GM18508 (cell line): ENCODE data around the gene MVB12B.

ENCODE experiments used
- ATAC-seq: cut with Tn5 transposase; IDR thresholded peaks from one replicate; pipeline ENCODE4 v1.9.1; 2021; ENCODE audit warnings: moderate number of reproducible peaks; ENCODE audit not compliant: insufficient read depth, unreplicated experiment

MVB12B gene

GRCh38 chr9:126420643-126421564 lies 94.3 kb downstream of the MVB12B start:
- no peak for ATAC-seq

GRCh38 chr9:126421567-126422428 lies 95.2 kb downstream of the MVB12B start:
- ATAC-seq = no peak

GRCh38 chr9:126423142-126423915 lies 96.7 kb downstream of the MVB12B start:
- no peak for ATAC-seq

GRCh38 chr9:126423916-126424185 lies 97.2 kb downstream of the MVB12B start:
- no peak for ATAC-seq

- ATAC-seq = no peak
Measured at GRCh38 chr9:126424511-126424910, 97.9 kb downstream of the MVB12B start.

- no peak for ATAC-seq
Measured at GRCh38 chr9:126428534-126429175, 102.0 kb downstream of the MVB12B start.

- ATAC-seq = no peak
Measured at GRCh38 chr9:126429190-126429589, 102.6 kb downstream of the MVB12B start.

- ATAC-seq = no peak
Measured at GRCh38 chr9:126430124-126430523, 103.5 kb downstream of the MVB12B start.

GRCh38 chr9:126431077-126431742 lies 104.6 kb downstream of the MVB12B start:
- no peak for ATAC-seq

- no peak for ATAC-seq
Measured at GRCh38 chr9:126432659-126433058, 106.0 kb downstream of the MVB12B start.

GRCh38 chr9:126435105-126435504 lies 108.5 kb downstream of the MVB12B start:
- ATAC-seq = no peak

GRCh38 chr9:126435626-126436025 lies 109.0 kb downstream of the MVB12B start:
- no peak for ATAC-seq

- ATAC-seq = no peak
Measured at GRCh38 chr9:126436545-126437267, 110.1 kb downstream of the MVB12B start.

GRCh38 chr9:126437268-126437666 lies 110.6 kb downstream of the MVB12B start:
- ATAC-seq = no peak

- ATAC-seq = no peak
Measured at GRCh38 chr9:126437701-126438100, 111.1 kb downstream of the MVB12B start.

GRCh38 chr9:126438741-126439401 lies 112.2 kb downstream of the MVB12B start:
- no peak for ATAC-seq

GRCh38 chr9:126439402-126439765 lies 112.8 kb downstream of the MVB12B start:
- ATAC-seq = no peak

GRCh38 chr9:126439883-126440653 lies 113.4 kb downstream of the MVB12B start:
- ATAC-seq = no peak
